Activated B cell treated with CpG ODN at 0.5 μM for 24 hours (primary cell): ENCODE data around the gene VWA5B2. TPM values are rescaled to one million over a fixed set of nuclear protein-coding genes. Genes with fewer than 3 reads are reported as not detected.

Experiments
- ATAC-seq: fragments of 200-7000 bp; cut with Tn5 transposase; one replicate; pipeline ENCODE4 v1.10.0; 2021; ENCODE audit warnings: low read depth, mild to moderate bottlenecking, moderate library complexity
- CTCF ChIA-PET: fragments of 350-600 bp; sonication (Branson Sonifier 250); formaldehyde crosslinking; loops from one replicate; lab custom pipeline; 2021; ENCODE audit warnings: antibody characterized with exemption; lab: Charles Lee
- POLR2A ChIA-PET: fragments of 350-600 bp; sonication (Branson Sonifier 250); formaldehyde crosslinking; loops from one replicate; lab custom pipeline; 2021; ENCODE audit warnings: antibody characterized with exemption; lab: Charles Lee
- DNase-seq: peaks from one replicate; pipeline ENCODE4 v3.0.0; 2022
- H3K27ac Mint-ChIP-seq: one replicate; pipeline ENCODE4 v1.8.0; 2020; ENCODE audit warnings: mixed read lengths
- H3K27me3 Mint-ChIP-seq: one replicate; pipeline ENCODE4 v1.8.0; 2021; ENCODE audit warnings: mixed read lengths
- H3K36me3 Mint-ChIP-seq: one replicate; pipeline ENCODE4 v1.8.0; 2021; ENCODE audit warnings: low read depth, mixed read lengths
- H3K4me1 Mint-ChIP-seq: one replicate; pipeline ENCODE4 v1.8.0; 2021; ENCODE audit warnings: mixed read lengths
- H3K4me3 Mint-ChIP-seq: one replicate; pipeline ENCODE4 v1.8.0; 2020; ENCODE audit warnings: mild to moderate bottlenecking, mixed read lengths
- H3K9me3 Mint-ChIP-seq: one replicate; pipeline ENCODE4 v1.8.0; 2020; ENCODE audit warnings: mixed read lengths
- intact Hi-C: fragments of 100-400 bp; cut with micrococcal nuclease; formaldehyde crosslinking; loops from one replicate; pipeline ENCODE4 v1.15.1; 2024
- total RNA-seq: library from RNA; stranded (reverse); gene quantifications from 2 replicates; pipeline ENCODE4 v1.2.3, GENCODE V29; 2022
- TF ChIP-seq, protein P1 (sequence below): fragments of 200-600 bp; IDR thresholded peaks from one replicate; pipeline ENCODE4 v1.8.0; 2022; ENCODE audit warnings: antibody characterized with exemption, mild to moderate bottlenecking

The VWA5B2 gene
- total RNA-seq, 1 donor from 2014 or later = 0.42 TPM

DNA sequence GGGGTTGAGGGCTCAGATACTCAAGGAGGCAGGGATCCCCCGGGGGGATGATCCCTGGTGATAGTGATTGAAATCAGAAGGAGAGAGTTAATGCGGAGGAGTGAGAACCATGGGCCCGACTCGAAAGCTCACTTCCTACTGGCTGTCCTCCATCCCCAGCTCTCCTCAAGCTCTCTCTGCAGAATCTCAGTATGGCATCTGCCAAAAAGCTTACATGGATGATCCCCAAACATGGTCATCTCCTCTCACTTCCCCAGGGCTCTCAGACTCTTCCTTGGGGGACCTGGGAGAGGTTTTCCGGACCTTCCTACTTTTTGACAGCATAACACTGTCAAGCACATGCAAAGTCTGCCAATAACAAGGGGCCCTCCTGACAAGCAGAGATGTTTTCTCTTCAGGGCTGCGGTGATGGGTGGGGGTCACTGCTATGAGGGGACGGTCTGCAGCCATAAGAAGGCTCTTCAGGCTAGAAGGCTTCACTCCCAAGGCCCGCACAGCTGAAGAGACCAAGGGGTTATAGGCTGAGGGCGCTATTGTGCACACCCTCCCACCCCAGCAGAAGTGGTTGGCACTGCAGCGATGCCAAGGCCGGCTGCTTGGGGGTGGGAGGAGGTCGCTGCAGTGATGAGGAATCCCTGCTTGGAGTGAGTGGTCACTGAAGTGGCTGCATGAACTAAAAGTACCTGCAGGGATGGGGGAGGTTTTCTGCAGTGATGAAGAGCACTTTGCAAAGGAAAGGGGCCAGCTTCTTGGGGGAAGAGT is 828 bp upstream of the VWA5B2 start:
- Mint-ChIP-seq H3K4me1 (peaks cover 15% of the 10 kb centered on the region), H3K27me3 (peaks cover 48% of the 10 kb centered on the region), H3K4me3 (peak overlapping the region; percentile 77), H3K36me3 (no peaks in the 10 kb centered on the region), H3K9me3 (no peaks in the 10 kb centered on the region), H3K27ac (no peak overlapping the region)
- intact Hi-C loops = loop anchor here (1.0 to 5.0 kb wide), 7 partner anchors 34 to 314 kb away; partner anchors contain the start of genes AP2M1, CAMK2N2, EIF2B5 and PSMD2
- ATAC-seq = no peak
- CTCF ChIA-PET = interaction anchor here (0.6 to 3.0 kb wide), 12 partner anchors 9 to 285 kb away, joined by 3 to 17 read pairs (median 8); partner anchors contain the start of genes CAMK2N2 and EEF1AKMT4
- DNase-seq = no peak
- POLR2A ChIA-PET = interaction anchor here (0.6 to 1.0 kb wide), 2 partner anchors 21 to 109 kb away, joined by 3 to 5 read pairs; partner anchors contain the start of gene EEF1AKMT4
- TF ChIP-seq, protein P1, sequence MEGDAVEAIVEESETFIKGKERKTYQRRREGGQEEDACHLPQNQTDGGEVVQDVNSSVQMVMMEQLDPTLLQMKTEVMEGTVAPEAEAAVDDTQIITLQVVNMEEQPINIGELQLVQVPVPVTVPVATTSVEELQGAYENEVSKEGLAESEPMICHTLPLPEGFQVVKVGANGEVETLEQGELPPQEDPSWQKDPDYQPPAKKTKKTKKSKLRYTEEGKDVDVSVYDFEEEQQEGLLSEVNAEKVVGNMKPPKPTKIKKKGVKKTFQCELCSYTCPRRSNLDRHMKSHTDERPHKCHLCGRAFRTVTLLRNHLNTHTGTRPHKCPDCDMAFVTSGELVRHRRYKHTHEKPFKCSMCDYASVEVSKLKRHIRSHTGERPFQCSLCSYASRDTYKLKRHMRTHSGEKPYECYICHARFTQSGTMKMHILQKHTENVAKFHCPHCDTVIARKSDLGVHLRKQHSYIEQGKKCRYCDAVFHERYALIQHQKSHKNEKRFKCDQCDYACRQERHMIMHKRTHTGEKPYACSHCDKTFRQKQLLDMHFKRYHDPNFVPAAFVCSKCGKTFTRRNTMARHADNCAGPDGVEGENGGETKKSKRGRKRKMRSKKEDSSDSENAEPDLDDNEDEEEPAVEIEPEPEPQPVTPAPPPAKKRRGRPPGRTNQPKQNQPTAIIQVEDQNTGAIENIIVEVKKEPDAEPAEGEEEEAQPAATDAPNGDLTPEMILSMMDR = no peak

DNA sequence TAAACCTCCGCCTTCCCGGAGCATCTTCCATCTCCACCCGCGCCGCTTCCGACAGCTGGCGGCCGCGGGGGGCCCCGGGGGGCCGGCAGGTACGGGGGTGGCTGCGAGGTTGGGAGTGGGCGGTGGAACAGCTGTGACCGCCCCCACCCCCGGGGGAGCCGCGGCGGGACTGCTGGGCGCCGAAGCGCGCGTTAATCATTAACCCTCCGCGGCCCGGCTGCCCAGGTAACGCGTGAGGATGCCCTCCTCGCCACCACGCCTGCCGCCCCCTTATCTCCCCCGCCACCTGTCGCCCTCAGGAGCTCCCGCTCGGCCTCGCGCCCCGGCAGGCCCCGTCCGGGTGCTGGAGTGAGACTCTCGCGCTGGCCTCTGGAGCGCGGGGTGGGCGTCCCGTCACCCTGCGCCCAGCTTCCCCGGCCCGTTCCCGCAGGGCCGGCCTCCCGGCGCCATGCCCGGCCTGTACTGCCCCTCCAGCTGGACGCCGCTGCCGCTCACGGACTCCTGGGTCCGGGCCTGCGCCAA is 757 bp downstream of the VWA5B2 start:
- H3K4me3 Mint-ChIP-seq = peak overlapping the region; percentile 35
- peak; percentile 4 for ATAC-seq
- no peak overlapping the region for H3K27ac Mint-ChIP-seq
- POLR2A ChIA-PET = no interaction called here
- peaks cover 43% of the 10 kb centered on the region for H3K27me3 Mint-ChIP-seq
- CTCF ChIA-PET = no interaction called here
- H3K36me3 Mint-ChIP-seq = no peaks in the 10 kb centered on the region
- no peaks in the 10 kb centered on the region for H3K9me3 Mint-ChIP-seq
- DNase-seq = peak; percentile 45
- intact Hi-C loops = no loop called here
- peaks cover 15% of the 10 kb centered on the region for H3K4me1 Mint-ChIP-seq
- TF ChIP-seq, protein P1 = no peak

DNA sequence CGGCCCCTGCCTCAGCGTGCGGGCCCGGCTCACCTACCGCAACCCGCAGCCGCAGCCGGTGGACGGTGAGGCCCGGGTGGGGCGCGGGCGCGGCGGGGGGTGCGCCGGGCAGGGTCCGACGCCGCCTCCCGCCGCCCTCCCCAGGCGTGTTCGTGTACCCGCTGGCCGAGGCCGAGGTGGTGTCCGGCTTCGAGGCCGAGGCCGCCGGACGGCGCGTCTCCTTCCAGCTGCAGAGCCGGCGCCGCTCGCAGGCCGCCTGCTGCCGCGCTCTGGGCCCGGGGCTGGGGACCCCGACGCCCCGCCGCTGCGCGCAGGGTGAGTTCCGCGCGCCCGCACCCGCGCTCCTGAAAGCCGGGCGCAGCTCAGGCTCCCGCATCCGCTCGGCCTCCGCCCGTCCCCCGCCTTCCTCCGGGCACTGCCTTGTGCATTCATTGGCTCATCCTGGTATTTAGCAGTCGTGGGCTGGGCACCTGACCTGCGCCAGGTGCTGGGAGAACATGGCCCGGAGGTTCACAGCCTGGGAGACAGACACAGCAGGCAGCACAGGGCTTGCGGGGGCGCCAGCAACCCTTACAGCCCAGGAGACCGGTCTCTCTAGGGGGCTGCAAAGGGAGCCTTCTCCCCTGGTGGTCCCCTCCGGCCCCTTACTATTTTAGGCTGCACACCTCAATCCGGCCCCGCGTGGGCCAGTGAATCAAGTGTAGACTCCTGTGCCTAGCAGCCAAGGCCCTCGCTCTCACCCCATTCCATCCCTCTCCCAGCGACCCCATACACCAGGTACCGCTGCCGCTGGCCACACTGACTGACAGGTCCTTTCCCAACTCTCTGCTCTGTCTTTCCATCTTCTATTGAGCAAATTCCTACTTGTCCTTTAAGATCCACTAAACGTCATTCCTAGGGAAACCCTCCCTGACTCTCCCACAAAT is 1.5 kb downstream of the VWA5B2 start:
- H3K27ac Mint-ChIP-seq = no peak overlapping the region
- H3K27me3 Mint-ChIP-seq = peaks cover 42% of the 10 kb centered on the region
- H3K9me3 Mint-ChIP-seq = no peaks in the 10 kb centered on the region
- TF ChIP-seq, protein P1 = no peak
- POLR2A ChIA-PET = no interaction called here
- H3K4me1 Mint-ChIP-seq = peaks cover 15% of the 10 kb centered on the region
- no peak for DNase-seq
- peak overlapping the region; percentile 81 for H3K4me3 Mint-ChIP-seq
- ATAC-seq = no peak
- intact Hi-C loops = no loop called here
- no peaks in the 10 kb centered on the region for H3K36me3 Mint-ChIP-seq
- CTCF ChIA-PET = interaction anchor here (1.1 kb wide), 1 partner anchor 19 kb away, joined by 4 read pairs; the partner anchor contains the start of gene EEF1AKMT4

DNA sequence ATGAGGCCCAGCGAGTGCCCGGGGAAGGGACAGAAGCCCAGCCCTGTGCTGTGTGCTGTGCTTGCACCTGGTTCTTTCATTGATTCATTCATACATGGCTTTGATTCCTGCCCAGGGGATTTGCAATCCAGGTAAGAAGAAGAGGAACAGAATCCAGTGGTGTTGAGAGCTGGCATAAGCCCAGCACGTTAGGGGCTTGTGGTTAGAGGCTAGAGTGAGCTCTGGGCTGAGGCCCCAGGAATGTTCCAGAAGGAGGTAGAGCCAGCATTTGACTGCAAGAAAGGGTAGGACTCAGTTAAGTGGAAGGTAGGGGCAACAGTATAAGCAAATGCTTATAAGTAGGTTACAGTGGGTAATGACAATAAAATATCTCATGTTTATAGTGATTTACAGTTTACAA is 2.3 kb downstream of the VWA5B2 start:
- Mint-ChIP-seq H3K27me3 (peaks cover 37% of the 10 kb centered on the region), H3K27ac (no peak overlapping the region), H3K9me3 (no peaks in the 10 kb centered on the region), H3K36me3 (no peaks in the 10 kb centered on the region), H3K4me3 (peak overlapping the region; percentile 81), H3K4me1 (peaks cover 15% of the 10 kb centered on the region)
- intact Hi-C loops = no loop called here
- no peak for DNase-seq
- CTCF ChIA-PET = interaction anchor here (1.1 kb wide), 1 partner anchor 18 kb away, joined by 4 read pairs; the partner anchor contains the start of gene EEF1AKMT4
- no peak for ATAC-seq
- TF ChIP-seq, protein P1 = no peak
- POLR2A ChIA-PET = no interaction called here
